GM19099 (cell line): ENCODE data around the gene PODN.

Experiments used
- POLR2A ChIP-seq: IDR thresholded peaks from 3 replicates; pipeline ENCODE4 v1.6.1; 2011; ENCODE audit warnings: low read depth; ENCODE audit not compliant: insufficient read length; ENCODE audit errors: extremely low read depth

The PODN gene

GRCh38 chr1:53133261-53134041 is 71.4 kb downstream of the PODN start:
- no peak for TF ChIP-seq POLR2A

DNA sequence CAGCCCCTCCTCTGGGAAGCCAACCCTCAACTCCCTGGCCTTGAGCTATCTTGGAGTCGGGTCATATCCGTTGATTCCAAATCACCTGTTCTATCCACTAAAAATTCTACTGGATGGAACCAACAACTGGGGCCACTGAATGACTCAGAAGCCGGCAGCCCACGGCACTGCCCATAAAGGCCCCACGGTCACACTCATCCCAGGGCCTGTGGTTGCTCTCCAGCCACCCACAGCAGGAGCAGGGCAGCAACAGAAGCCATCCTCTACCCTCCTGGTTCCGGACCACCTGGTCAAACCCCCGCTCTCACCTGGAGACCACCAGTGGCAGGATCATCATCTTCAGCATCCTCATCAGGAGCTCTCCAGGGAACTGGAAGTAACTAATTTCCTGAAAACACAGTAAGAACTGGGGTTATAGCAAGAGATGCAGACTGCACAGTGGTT is 72.1 kb downstream of the PODN start:
- TF ChIP-seq POLR2A: no peak
